Nephron progenitor cell (in vitro differentiated cells): ENCODE data around the gene SH3BGRL3.
"Not testable (repeated sequence)": the region's sequence is repeated elsewhere in the genome, so short reads cannot be mapped to it uniquely, and the experiment has no call there.

Source experiments
- DNase-seq: peaks from one replicate; pipeline ENCODE4 v3.0.0; 2021
- H3K27ac Mint-ChIP-seq: 2 replicates; pipeline ENCODE4 v1.8.0; 2021; ENCODE audit warnings: mild to moderate bottlenecking, moderate library complexity, mixed read lengths
- H3K27me3 Mint-ChIP-seq: 2 replicates; pipeline ENCODE4 v1.8.0; 2021; ENCODE audit warnings: mild to moderate bottlenecking, low read depth, mixed read lengths; ENCODE audit not compliant: poor library complexity
- H3K36me3 Mint-ChIP-seq: 2 replicates; pipeline ENCODE4 v1.8.0; 2021; ENCODE audit warnings: low read depth, mixed read lengths
- H3K4me1 Mint-ChIP-seq: 2 replicates; pipeline ENCODE4 v1.8.0; 2021; ENCODE audit warnings: mixed read lengths
- H3K4me3 Mint-ChIP-seq: 2 replicates; pipeline ENCODE4 v1.8.0; 2021; ENCODE audit warnings: mild to moderate bottlenecking, moderate library complexity, mixed read lengths
- H3K9me3 Mint-ChIP-seq: 2 replicates; pipeline ENCODE4 v1.8.0; 2021; ENCODE audit warnings: mild to moderate bottlenecking, moderate library complexity, mixed read lengths
- CTCF ChIP-seq: fragments of 200-600 bp; sonication (generic); IDR thresholded peaks from 2 replicates; pipeline ENCODE4 v1.5.0; 2021; ENCODE audit warnings: antibody characterized with exemption

SH3BGRL3 gene

DNA sequence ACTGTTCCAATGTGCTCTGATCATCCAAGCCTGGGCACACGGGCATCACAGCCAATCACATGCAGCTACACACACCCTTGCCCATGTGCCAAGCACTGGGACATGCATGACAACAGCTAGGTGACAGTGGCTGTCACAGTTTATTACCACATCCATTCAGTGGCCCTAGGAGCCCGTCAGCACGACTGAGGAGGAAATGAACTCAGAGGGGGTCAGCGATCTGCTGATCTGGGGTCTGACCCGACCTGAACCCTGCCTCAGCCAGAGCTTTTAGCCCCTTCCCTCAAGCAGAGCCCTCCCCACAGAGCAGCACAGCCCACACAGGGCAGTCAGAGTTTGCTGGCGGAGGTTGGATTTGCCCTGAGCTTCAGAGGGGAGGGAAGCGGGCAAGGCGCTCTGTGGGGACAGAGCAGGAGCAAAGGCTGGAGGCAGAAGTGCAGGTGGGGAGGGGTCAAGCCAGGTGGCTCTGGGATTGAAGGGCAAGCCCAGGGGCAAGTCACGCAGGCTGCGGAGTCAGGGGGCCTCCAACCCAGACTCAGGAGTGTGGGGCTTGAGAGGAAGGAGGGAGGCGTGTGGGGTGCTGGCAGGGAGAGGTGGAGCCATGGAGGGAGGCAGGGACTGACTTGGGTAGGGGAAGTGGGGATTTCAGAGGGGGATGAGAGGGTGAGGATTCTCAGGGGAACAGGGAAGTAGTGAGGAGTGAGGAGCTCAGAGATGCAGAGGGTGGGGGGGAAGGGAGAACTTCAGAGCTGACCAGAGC lies 10.4 kb downstream of the SH3BGRL3 start:
- peaks cover 80% of the 10 kb centered on the region for H3K4me1 Mint-ChIP-seq
- no peaks in the 10 kb centered on the region for H3K9me3 Mint-ChIP-seq

DNA sequence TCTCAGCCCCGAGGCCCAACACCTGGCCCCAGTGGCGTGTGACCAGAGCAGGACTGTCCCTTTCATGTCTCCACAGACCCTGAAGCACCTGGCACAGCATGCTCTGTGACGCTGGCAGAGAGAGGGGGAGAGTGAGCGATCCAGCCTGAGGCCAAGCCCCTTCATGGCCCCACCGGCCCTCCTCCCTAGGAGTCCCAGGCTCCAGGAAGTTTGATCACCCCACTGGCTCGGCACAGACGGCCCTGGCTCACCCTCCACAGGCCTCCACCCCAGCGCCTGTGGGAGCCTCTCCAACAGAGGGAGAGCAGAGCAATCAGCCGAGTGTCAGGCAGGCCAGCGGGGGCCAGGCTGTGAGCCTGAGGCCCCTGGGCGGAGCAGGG lies 11.0 kb downstream of the SH3BGRL3 start:
- peak overlapping the region; percentile 15 for H3K4me3 Mint-ChIP-seq
- H3K27ac Mint-ChIP-seq, result no peak overlapping the region
- TF ChIP-seq CTCF, result no peak
- H3K4me1 Mint-ChIP-seq, result peaks cover 83% of the 10 kb centered on the region
- peak; percentile 9 for DNase-seq
- no peaks in the 10 kb centered on the region for H3K9me3 Mint-ChIP-seq
- H3K27me3 Mint-ChIP-seq, result no peaks in the 10 kb centered on the region
- H3K36me3 Mint-ChIP-seq, result peaks cover 19% of the 10 kb centered on the region

More for the DNA sequence above, 10.4 kb downstream of the SH3BGRL3 start:
- H3K27me3 Mint-ChIP-seq, result no peaks in the 10 kb centered on the region
- H3K27ac Mint-ChIP-seq, result no peak overlapping the region
- peaks cover 16% of the 10 kb centered on the region for H3K36me3 Mint-ChIP-seq
- H3K4me3 Mint-ChIP-seq, result peak overlapping the region; percentile 15
- TF ChIP-seq CTCF, result no peak
- DNase-seq, result peak; percentile 12

DNA sequence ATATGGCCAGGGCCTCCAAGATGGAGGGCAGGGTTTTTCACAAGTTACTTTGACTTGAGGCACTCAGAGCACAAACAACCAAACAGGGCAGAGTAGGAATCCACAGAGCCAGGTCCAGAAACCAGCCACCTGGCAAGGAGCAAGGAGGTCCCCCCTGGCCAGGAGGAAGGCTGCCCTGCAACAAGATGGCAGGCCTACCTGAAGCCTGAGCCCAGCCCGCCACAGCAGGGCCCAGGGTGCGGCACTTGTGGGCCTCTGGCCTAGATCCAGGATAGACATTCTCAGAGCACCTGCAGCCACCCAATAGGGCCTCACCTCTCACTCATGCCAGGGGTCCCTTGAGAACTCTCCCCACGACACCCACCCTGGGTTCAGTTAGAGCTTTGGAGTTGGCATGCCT lies 11.5 kb downstream of the SH3BGRL3 start:
- TF ChIP-seq CTCF, result no peak
- H3K36me3 Mint-ChIP-seq, result peaks cover 24% of the 10 kb centered on the region
- H3K4me1 Mint-ChIP-seq, result peaks cover 88% of the 10 kb centered on the region
- H3K27me3 Mint-ChIP-seq, result peaks cover 3% of the 10 kb centered on the region
- no peaks in the 10 kb centered on the region for H3K9me3 Mint-ChIP-seq
- H3K27ac Mint-ChIP-seq, result no peak overlapping the region
- H3K4me3 Mint-ChIP-seq, result no peak overlapping the region
- DNase-seq, result no peak

DNA sequence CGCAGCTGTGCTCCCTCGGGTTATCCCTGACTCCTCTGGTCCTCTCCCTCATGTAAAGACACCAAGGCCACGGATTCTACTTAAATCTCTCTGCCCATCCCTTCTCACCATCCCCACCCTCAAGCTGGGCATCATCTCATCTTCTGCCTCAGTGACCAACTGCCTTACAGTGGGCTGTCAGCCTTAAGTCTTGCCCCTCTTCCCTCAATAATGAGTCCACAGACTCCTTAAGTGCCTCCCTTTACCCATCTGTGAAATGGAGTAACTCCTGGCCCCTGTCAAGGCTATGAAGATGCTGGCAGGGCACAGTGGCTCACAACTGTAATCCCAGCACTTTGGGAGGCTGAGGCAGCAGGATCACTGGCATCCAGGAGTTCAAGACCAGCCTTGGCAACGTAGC lies 12.1 kb downstream of the SH3BGRL3 start:
- no peak for TF ChIP-seq CTCF
- Mint-ChIP-seq H3K4me3 (peak overlapping the region; percentile 14), H3K36me3 (peaks cover 24% of the 10 kb centered on the region), H3K4me1 (peaks cover 86% of the 10 kb centered on the region), H3K27me3 (peaks cover 3% of the 10 kb centered on the region), H3K27ac (no peak overlapping the region), H3K9me3 (no peaks in the 10 kb centered on the region)
- DNase-seq, result no peak

DNA sequence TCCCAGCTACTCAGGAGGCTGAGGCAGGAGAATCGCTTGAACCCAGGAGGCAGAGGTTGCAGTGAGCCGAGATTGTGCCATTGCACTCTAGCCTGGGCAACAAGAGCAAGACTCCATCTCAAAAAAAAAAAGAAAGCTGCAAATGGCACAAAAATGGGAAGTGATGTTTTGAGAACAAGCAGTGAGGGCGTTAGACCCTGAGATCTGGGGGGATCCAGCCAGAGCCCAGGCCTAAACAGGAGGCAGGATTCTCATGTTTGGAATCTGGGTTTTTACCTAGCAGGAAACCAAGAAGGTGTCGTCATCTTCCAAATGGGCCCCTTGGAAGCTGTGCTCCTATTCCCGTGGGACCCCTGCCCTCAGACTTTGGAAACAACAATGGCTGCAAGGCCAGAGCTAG lies 12.8 kb downstream of the SH3BGRL3 start:
- not testable (repeated sequence) for DNase-seq, H3K27me3 Mint-ChIP-seq, H3K27ac Mint-ChIP-seq, H3K9me3 Mint-ChIP-seq, H3K4me3 Mint-ChIP-seq
- H3K36me3 Mint-ChIP-seq, result peaks cover 24% of the 10 kb centered on the region
- H3K4me1 Mint-ChIP-seq, result peaks cover 78% of the 10 kb centered on the region

DNA sequence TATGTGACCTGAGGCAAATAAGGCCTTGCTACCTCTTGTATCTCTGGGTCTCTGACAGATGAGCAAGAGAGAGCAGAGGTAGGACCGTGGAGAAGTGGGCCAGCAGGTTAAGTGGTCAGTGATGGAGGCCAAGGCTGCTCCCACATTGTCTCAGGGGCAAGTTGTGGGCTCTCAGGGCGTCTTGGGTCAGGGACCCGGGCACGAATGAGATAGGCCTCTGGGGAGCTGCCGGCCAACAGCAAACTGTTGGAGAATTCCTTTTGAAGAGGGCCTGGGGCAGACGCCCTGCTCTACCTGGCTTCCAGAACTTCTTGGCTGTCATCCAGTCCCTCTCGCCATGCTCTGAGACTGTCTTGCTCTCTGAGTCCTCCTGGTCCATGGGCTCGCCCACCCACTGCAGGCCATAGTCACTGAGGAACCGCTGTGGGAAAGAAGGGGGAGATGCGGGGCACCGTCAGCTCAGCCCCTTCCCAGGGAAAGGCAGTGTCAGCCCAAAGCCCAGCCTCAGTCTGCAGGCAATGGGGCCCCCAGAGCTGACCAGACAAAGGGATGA lies 14.1 kb downstream of the SH3BGRL3 start:
- Mint-ChIP-seq H3K9me3 (no peaks in the 10 kb centered on the region), H3K4me3 (no peak overlapping the region), H3K36me3 (peaks cover 24% of the 10 kb centered on the region), H3K4me1 (peaks cover 75% of the 10 kb centered on the region), H3K27ac (no peak overlapping the region), H3K27me3 (peaks cover 3% of the 10 kb centered on the region)
- no peak for TF ChIP-seq CTCF
- no peak for DNase-seq
